Measurements from ENCODE around the gene AMIGO1.

DNA sequence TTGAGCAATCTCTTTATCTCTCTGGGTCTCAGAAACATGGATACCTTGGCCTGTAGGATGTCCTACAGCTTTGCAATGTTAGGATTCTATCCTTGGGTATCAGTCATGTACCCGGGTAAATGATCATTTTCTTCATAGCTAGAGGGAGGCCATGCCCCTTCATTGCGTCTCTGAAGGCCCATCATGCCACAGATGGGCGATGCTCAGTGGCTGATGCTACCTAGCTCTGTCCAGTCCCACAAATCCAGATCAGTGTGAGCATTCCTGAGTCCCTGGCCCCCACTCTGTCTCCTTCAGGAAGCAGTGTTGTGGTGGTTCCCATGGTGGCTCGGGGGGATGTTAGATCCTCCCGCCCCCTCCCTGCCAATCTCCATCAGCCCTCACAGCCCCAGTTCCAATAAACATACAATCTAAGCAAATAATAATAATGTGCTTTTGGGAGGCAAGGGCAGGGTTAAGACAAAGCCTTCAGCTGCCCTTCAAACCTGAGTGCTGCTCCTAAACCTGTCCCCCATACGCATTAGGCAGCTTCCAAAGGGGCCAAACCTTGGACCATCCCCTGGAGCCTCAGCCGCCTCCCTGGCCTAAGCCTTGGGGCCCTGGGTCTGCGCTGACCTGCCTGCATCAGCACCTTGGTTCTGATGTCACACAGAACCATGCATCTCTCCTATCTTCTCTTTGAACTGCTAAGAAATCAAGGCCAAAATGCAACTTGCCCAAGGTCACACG, 29.5 kb upstream of the AMIGO1 start:
- TF ChIP-seq CEBPB (IDR thresholded peaks at IDR 0.05) (no peak), TCF12 (IDR thresholded peaks at IDR 0.05; ENCODE audit: low read depth) (no peak), TAF1 (IDR thresholded peaks at IDR 0.05; ENCODE audit: low read depth) (no peak), EP300 (IDR thresholded peaks at IDR 0.05; ENCODE audit: borderline replicate concordance) (no peak), CREB1 (IDR thresholded peaks at IDR 0.05; ENCODE audit: low read depth) (no peak), YY1 (IDR thresholded peaks at IDR 0.05; ENCODE audit: low read depth) (no peak), RAD21 (IDR thresholded peaks at IDR 0.05; ENCODE audit: low read depth) (no peak), ZBTB7A (IDR thresholded peaks at IDR 0.05; ENCODE audit: low read depth) (no peak), TEAD4 (IDR thresholded peaks at IDR 0.05) (no peak), EGR1 (IDR thresholded peaks at IDR 0.05) (no peak), NFIC (IDR thresholded peaks at IDR 0.05) (no peak)
- TF ChIP-seq, protein P1, sequence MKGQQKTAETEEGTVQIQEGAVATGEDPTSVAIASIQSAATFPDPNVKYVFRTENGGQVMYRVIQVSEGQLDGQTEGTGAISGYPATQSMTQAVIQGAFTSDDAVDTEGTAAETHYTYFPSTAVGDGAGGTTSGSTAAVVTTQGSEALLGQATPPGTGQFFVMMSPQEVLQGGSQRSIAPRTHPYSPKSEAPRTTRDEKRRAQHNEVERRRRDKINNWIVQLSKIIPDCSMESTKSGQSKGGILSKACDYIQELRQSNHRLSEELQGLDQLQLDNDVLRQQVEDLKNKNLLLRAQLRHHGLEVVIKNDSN (IDR thresholded peaks at IDR 0.05) = no peak
- TF ChIP-seq, protein P2, sequence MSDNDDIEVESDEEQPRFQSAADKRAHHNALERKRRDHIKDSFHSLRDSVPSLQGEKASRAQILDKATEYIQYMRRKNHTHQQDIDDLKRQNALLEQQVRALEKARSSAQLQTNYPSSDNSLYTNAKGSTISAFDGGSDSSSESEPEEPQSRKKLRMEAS (IDR thresholded peaks at IDR 0.05) = no peak
- TF ChIP-seq, protein P3, sequence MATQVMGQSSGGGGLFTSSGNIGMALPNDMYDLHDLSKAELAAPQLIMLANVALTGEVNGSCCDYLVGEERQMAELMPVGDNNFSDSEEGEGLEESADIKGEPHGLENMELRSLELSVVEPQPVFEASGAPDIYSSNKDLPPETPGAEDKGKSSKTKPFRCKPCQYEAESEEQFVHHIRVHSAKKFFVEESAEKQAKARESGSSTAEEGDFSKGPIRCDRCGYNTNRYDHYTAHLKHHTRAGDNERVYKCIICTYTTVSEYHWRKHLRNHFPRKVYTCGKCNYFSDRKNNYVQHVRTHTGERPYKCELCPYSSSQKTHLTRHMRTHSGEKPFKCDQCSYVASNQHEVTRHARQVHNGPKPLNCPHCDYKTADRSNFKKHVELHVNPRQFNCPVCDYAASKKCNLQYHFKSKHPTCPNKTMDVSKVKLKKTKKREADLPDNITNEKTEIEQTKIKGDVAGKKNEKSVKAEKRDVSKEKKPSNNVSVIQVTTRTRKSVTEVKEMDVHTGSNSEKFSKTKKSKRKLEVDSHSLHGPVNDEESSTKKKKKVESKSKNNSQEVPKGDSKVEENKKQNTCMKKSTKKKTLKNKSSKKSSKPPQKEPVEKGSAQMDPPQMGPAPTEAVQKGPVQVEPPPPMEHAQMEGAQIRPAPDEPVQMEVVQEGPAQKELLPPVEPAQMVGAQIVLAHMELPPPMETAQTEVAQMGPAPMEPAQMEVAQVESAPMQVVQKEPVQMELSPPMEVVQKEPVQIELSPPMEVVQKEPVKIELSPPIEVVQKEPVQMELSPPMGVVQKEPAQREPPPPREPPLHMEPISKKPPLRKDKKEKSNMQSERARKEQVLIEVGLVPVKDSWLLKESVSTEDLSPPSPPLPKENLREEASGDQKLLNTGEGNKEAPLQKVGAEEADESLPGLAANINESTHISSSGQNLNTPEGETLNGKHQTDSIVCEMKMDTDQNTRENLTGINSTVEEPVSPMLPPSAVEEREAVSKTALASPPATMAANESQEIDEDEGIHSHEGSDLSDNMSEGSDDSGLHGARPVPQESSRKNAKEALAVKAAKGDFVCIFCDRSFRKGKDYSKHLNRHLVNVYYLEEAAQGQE (IDR thresholded peaks at IDR 0.05; ENCODE audit: low read depth) = no peak

All from Ishikawa (cell line).